Midbrain (tissue), 1 donor: ENCODE results near the gene MBD2.
"Not testable (repeated sequence)": the region's sequence is repeated elsewhere in the genome, so short reads cannot be mapped to it uniquely, and the experiment has no call there.

ENCODE experiments used
- DNase-seq: peaks from one replicate; lab custom pipeline; 2025; lab: John Stamatoyannopoulos, UW

The MBD2 gene

GRCh38 chr18:54224379-54225014 is at the start of gene MBD2:
TSS of gene MBD2 (minus strand) at chr18:54224669. CDS start at chr18:54224559, 110 bp downstream.
- DNase-seq = peak; percentile 96

- no peak for DNase-seq
Measured at GRCh38 chr18:54269893-54270844, 45.7 kb upstream of the MBD2 start.

GRCh38 chr18:54268751-54269150 is 44.3 kb upstream of the MBD2 start:
- no peak for DNase-seq

GRCh38 chr18:54267701-54268100 is 43.2 kb upstream of the MBD2 start:
- no peak for DNase-seq

GRCh38 chr18:54263904-54264336 is 39.5 kb upstream of the MBD2 start:
- no peak for DNase-seq

GRCh38 chr18:54261894-54262293 is 37.4 kb upstream of the MBD2 start:
- no peak for DNase-seq

- no peak for DNase-seq
Measured at GRCh38 chr18:54260396-54261072, 36.1 kb upstream of the MBD2 start.

GRCh38 chr18:54257818-54258217 is 33.3 kb upstream of the MBD2 start:
- not testable (repeated sequence) for DNase-seq

- DNase-seq = no peak
Measured at GRCh38 chr18:54257015-54257414, 32.5 kb upstream of the MBD2 start.

- no peak for DNase-seq
Measured at GRCh38 chr18:54255141-54255540, 30.7 kb upstream of the MBD2 start.

- no peak for DNase-seq
Measured at GRCh38 chr18:54254265-54254758, 29.8 kb upstream of the MBD2 start.

- DNase-seq = no peak
Measured at GRCh38 chr18:54251606-54252390, 27.3 kb upstream of the MBD2 start.

- DNase-seq = no peak
Measured at GRCh38 chr18:54250846-54251261, 26.4 kb upstream of the MBD2 start.

- no peak for DNase-seq
Measured at GRCh38 chr18:54247511-54248175, 23.2 kb upstream of the MBD2 start.

GRCh38 chr18:54242327-54242726 is 17.9 kb upstream of the MBD2 start:
- no peak for DNase-seq

- DNase-seq = no peak
Measured at GRCh38 chr18:54241483-54241882, 17.0 kb upstream of the MBD2 start.

- DNase-seq = no peak
Measured at GRCh38 chr18:54240629-54241107, 16.2 kb upstream of the MBD2 start.

GRCh38 chr18:54239601-54240000 is 15.1 kb upstream of the MBD2 start:
- DNase-seq = no peak

- DNase-seq = no peak
Measured at GRCh38 chr18:54239091-54239490, 14.6 kb upstream of the MBD2 start.

GRCh38 chr18:54238173-54238936 is 13.9 kb upstream of the MBD2 start:
- no peak for DNase-seq
